A673 (cell line): ENCODE measurements around the gene SMTNL1.

ENCODE experiments used
- EZH2 ChIP-seq: fragments of 200-600 bp; sonication (generic); IDR thresholded peaks from 2 replicates; pipeline ENCODE4 v1.6.1; 2017; ENCODE audit warnings: borderline replicate concordance, low read depth, mild to moderate bottlenecking, mixed read lengths, antibody characterized with exemption, low read length; ENCODE audit not compliant: poor library complexity, severe bottlenecking
- TF ChIP-seq, protein P1 (sequence below): fragments of 300-800, 200-600 bp; sonication (generic); conservative IDR thresholded peaks from 2 replicates; pipeline ENCODE4 v1.5.1; 2017; ENCODE audit warnings: low read depth, mild to moderate bottlenecking, antibody characterized with exemption, low read length, moderate library complexity, mixed read lengths

GRCh38 chr11:57585301-57585700, 47.9 kb downstream of the SMTNL1 start:
- TF ChIP-seq, protein P1, sequence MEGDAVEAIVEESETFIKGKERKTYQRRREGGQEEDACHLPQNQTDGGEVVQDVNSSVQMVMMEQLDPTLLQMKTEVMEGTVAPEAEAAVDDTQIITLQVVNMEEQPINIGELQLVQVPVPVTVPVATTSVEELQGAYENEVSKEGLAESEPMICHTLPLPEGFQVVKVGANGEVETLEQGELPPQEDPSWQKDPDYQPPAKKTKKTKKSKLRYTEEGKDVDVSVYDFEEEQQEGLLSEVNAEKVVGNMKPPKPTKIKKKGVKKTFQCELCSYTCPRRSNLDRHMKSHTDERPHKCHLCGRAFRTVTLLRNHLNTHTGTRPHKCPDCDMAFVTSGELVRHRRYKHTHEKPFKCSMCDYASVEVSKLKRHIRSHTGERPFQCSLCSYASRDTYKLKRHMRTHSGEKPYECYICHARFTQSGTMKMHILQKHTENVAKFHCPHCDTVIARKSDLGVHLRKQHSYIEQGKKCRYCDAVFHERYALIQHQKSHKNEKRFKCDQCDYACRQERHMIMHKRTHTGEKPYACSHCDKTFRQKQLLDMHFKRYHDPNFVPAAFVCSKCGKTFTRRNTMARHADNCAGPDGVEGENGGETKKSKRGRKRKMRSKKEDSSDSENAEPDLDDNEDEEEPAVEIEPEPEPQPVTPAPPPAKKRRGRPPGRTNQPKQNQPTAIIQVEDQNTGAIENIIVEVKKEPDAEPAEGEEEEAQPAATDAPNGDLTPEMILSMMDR, result no peak
- no peak for TF ChIP-seq EZH2
